A549 (cell line): ENCODE measurements around the gene ALX1. TPM values are rescaled to one million over a fixed set of nuclear protein-coding genes. Genes with fewer than 3 reads are reported as not detected.

ENCODE experiments used
- ATAC-seq, 2 experiments: fragments of 200-7000 bp in 1 of 2; fragments of >200 bp in 1 of 2; cut with Nextera tagmentation in 1 of 2; cut with Tn5 transposase in 1 of 2; 3 replicates each; pipeline versions ENCODE4 v1.8.0 to v1.9.1; 2018 to 2020; ENCODE audit warnings: mild to moderate bottlenecking in 1 of 2, moderate library complexity in 1 of 2
- CTCF ChIA-PET: fragments of 300-600 bp; sonication (Branson Sonifier 250); formaldehyde crosslinking; extraction: SDS; loops from one replicate; lab custom pipeline; 2021; ENCODE audit warnings: antibody characterized with exemption, inconsistent platforms; lab: Yijun Ruan, JAX
- POLR2A ChIA-PET: fragments of 350-600 bp; formaldehyde crosslinking; extraction: SDS; loops from one replicate; lab custom pipeline; 2021; ENCODE audit warnings: antibody characterized with exemption, inconsistent platforms; lab: Yijun Ruan, JAX
- DNase-seq, 2 experiments: peaks; one replicate each; pipeline versions ENCODE4 v3.0.0 to v3.0.0-alpha.2; 2011 to 2016; ENCODE audit warnings: low read depth in 1 of 2, low spot score in 1 of 2
- FAIRE-seq: peaks from 2 replicates; lab custom pipeline; 2011; peaks lifted over from hg19 to GRCh38; lab: Jason Lieb, UNC
- H3K27ac ChIP-seq, 2 experiments: fragments of >200 bp; sonication (Bioruptor Twin); formaldehyde crosslinking; 3 replicates each; pipeline ENCODE4 v1.5.1; 2016 to 2017
- H3K4me1 ChIP-seq: fragments of >200 bp; sonication (Bioruptor Twin); formaldehyde crosslinking; 3 replicates; pipeline ENCODE4 v1.6.1; 2016
- H3K4me2 ChIP-seq: fragments of >200 bp; sonication (Bioruptor Twin); formaldehyde crosslinking; 3 replicates; pipeline ENCODE4 v1.6.1; 2016
- H3K4me3 ChIP-seq: fragments of >200 bp; sonication (Bioruptor Twin); formaldehyde crosslinking; 3 replicates; pipeline ENCODE4 v1.5.1; 2016
- H3K9me3 ChIP-seq: fragments of >200 bp; sonication (Bioruptor Twin); formaldehyde crosslinking; 3 replicates; pipeline ENCODE4 v1.6.1; 2016
- ATOH8 ChIP-seq: fragments of 250-450 bp; sonication (Bioruptor Pico); IDR thresholded peaks from 2 replicates; pipeline ENCODE4 v1.5.0; 2020; ENCODE audit warnings: low read depth, mild to moderate bottlenecking, moderate library complexity
- CHD4 ChIP-seq: fragments of 200-600 bp; sonication (generic); IDR thresholded peaks from 2 replicates; pipeline ENCODE4 v1.6.1; 2016; ENCODE audit warnings: antibody characterized with exemption, mild to moderate bottlenecking, borderline replicate concordance
- ESRRA ChIP-seq: fragments of 150-350 bp; IDR thresholded peaks from 2 replicates; pipeline ENCODE4 v1.6.1; 2014; ENCODE audit warnings: mild to moderate bottlenecking, low read length, borderline replicate concordance
- HMGXB4 ChIP-seq: fragments of 250-450 bp; sonication (Bioruptor Pico); IDR thresholded peaks from 2 replicates; pipeline ENCODE4 v1.5.0; 2021; ENCODE audit warnings: mild to moderate bottlenecking, moderate library complexity, borderline replicate concordance
- HOXB13 ChIP-seq: fragments of 250-450 bp; sonication (Bioruptor Pico); IDR thresholded peaks from 2 replicates; pipeline ENCODE4 v1.5.0; 2020; ENCODE audit warnings: low read depth, mild to moderate bottlenecking, moderate library complexity
- JUN ChIP-seq, 2 experiments: fragments of >200 bp; sonication (Bioruptor Twin); formaldehyde crosslinking; IDR thresholded peaks; 2 replicates in 1 of 2; 3 replicates in 1 of 2; pipeline ENCODE4 v1.6.1; 2016 to 2017
- KDM5A ChIP-seq: fragments of 200-600 bp; sonication (generic); IDR thresholded peaks from 2 replicates; pipeline ENCODE4 v1.6.1; 2016; ENCODE audit warnings: antibody characterized with exemption, mild to moderate bottlenecking
- PBX3 ChIP-seq: IDR thresholded peaks from 2 replicates; pipeline ENCODE4 v1.6.1; 2012
- REST ChIP-seq: fragments of 200-600 bp; sonication (generic); IDR thresholded peaks from 2 replicates; pipeline ENCODE4 v1.6.1; 2016; ENCODE audit warnings: antibody characterized with exemption, mild to moderate bottlenecking, moderate library complexity
- RFX5 ChIP-seq: fragments of 450-650 bp; IDR thresholded peaks from 2 replicates; pipeline ENCODE4 v1.7.1; 2014; ENCODE audit warnings: antibody characterized with exemption, mild to moderate bottlenecking, moderate library complexity
- RNF2 ChIP-seq: fragments of 200-600 bp; sonication (generic); IDR thresholded peaks from 2 replicates; pipeline ENCODE4 v1.6.1; 2016; ENCODE audit warnings: low read depth, mild to moderate bottlenecking, antibody characterized with exemption, moderate library complexity, borderline replicate concordance
- SREBF2 ChIP-seq: fragments of 450-650 bp; IDR thresholded peaks from 2 replicates; pipeline ENCODE4 v1.6.1; 2014; ENCODE audit warnings: mild to moderate bottlenecking, moderate library complexity
- ZNF302 ChIP-seq: fragments of 250-450 bp; sonication (Bioruptor Pico); IDR thresholded peaks from 2 replicates; pipeline ENCODE4 v1.9.0; 2021; ENCODE audit warnings: inconsistent platforms, mild to moderate bottlenecking, moderate library complexity
- WGBS: methylation state at CpG from one replicate; pipeline ENCODE4 v1.1.6; 2017; ENCODE audit errors: missing lambda C conversion rate; 5-methylcytosine and 5-hydroxymethylcytosine counted together
- polyA plus RNA-seq, 4 experiments: library from polyadenylated mRNA; depleted of rRNA in 3 of 4; stranded (reverse); fragments of >200 nt; fragmentation: RNase III in 1 of 4; extraction: RNeasy Plus Mini Kit Qiagen cat#74134 plus additional on column Dnase treatment in 1 of 4; gene quantifications; 2 replicates in 3 of 4; 3 replicates in 1 of 4; pipeline ENCODE4 v1.2.3, GENCODE V29; 2011 to 2017
- TF ChIP-seq, protein P1 (sequence below): fragments of >200 bp; sonication (Bioruptor Twin); formaldehyde crosslinking; IDR thresholded peaks from 2 replicates; pipeline ENCODE4 v1.6.1; 2016
- TF ChIP-seq, protein P2 (sequence below): fragments of >200 bp; sonication (Bioruptor Twin); formaldehyde crosslinking; IDR thresholded peaks from 3 replicates; pipeline ENCODE4 v1.6.1; 2016

Gene ALX1
- polyA plus RNA-seq, 2 of the 4 experiments (the other 2 are of a cell fraction) = 6.4 to 7.1 TPM

DNA sequence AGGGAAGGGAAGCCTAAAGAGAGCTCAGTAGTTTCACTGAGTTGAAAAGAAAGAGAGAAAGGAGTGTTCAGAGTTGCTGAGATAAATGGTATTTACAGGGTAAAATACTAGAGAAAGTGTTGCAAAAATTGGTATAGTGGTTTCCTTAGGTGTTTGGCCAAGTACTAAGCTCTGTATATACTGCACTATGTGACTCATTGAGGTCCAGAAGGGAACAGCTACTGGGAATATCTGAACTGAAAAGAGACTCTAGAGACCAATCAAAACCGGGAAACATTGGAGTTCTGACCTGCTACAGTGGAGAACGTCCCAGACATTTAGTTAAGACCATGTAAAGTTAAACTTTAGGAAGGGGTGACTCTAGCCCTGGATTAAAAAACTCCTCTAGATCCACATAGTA lies 42.7 kb upstream of the ALX1 start:
- Histone ChIP-seq H3K4me2 (no peak overlapping the region), H3K4me3 (no peak overlapping the region), H3K9me3 (peaks cover 3% of the 10 kb centered on the region; the same call in 1 of the 3 replicates), H3K27ac (no peak overlapping the region), H3K4me1 (no peaks in the 10 kb centered on the region)
- ATAC-seq (peak in 1 of 2 experiments; percentile 42; a peak in 1 of 6 replicates), DNase-seq (no peak), FAIRE-seq (no peak)
- CTCF ChIA-PET = interaction anchor here (0.6 to 1.2 kb wide), 2 partner anchors 188 to 554 kb away, joined by 3 read pairs; no protein-coding TSS in a partner anchor
- 12% methylated on average over 2 of the region's 2 CpGs for WGBS
- TF ChIP-seq ATOH8 (CRISPR knock-in tag) = no peak
- TF ChIP-seq REST = no peak
- TF ChIP-seq KDM5A = no peak
- no peak for TF ChIP-seq ZNF302 (CRISPR knock-in tag)
- TF ChIP-seq HMGXB4 = no peak
- no peak for TF ChIP-seq RFX5
- TF ChIP-seq, protein P1, sequence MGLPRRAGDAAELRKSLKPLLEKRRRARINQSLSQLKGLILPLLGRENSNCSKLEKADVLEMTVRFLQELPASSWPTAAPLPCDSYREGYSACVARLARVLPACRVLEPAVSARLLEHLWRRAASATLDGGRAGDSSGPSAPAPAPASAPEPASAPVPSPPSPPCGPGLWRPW = no peak
- POLR2A ChIA-PET = no interaction called here

DNA sequence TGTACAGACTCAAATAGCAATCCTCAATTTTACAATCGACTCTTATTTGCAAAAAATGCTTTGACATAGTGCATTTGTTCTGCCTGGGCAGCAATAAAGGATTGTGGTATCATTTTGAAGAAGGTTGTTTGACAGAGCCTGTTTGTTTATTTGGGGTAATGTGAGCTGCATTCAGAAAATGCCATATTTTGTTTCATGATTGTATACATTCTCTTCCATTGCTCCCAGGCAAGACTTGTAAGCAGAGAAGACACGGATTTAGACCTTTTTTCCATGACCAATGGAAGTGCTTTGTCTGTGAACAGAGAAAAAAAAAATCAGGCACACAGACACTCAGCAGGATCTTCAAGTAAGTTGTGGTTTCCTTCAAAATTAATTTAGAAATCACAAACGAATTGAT lies 35.5 kb upstream of the ALX1 start:
- no peaks in the 10 kb centered on the region for H3K4me1 ChIP-seq
- ATAC-seq (no peak), FAIRE-seq (no peak), DNase-seq (no peak)
- TF ChIP-seq HOXB13 (CRISPR knock-in tag) = no peak
- no peak for TF ChIP-seq PBX3
- TF ChIP-seq, protein P1 = no peak
- no peak for TF ChIP-seq RFX5
- no peak for TF ChIP-seq SREBF2
- TF ChIP-seq ESRRA = no peak
- TF ChIP-seq, protein P2, sequence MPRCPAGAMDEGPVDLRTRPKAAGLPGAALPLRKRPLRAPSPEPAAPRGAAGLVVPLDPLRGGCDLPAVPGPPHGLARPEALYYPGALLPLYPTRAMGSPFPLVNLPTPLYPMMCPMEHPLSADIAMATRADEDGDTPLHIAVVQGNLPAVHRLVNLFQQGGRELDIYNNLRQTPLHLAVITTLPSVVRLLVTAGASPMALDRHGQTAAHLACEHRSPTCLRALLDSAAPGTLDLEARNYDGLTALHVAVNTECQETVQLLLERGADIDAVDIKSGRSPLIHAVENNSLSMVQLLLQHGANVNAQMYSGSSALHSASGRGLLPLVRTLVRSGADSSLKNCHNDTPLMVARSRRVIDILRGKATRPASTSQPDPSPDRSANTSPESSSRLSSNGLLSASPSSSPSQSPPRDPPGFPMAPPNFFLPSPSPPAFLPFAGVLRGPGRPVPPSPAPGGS = no peak
- TF ChIP-seq JUN (IDR thresholded peaks at IDR 0.05) = no peak
- no peak for TF ChIP-seq REST
- TF ChIP-seq RNF2 = no peak
- no peak for TF ChIP-seq CHD4
- H3K9me3 ChIP-seq = no peaks in the 10 kb centered on the region
- no peak overlapping the region for H3K27ac ChIP-seq
- peak overlapping the region; percentile 22; the same call in 2 of the 3 replicates for H3K4me2 ChIP-seq
- ChIA-PET CTCF (no interaction called here), POLR2A (no interaction called here)
- WGBS = 6% methylated on average over 3 of the region's 3 CpGs
- H3K4me3 ChIP-seq = no peak overlapping the region
